CD4-positive, alpha-beta T cell (primary cell): ENCODE measurements around the gene TCHH. TPM values are rescaled to one million over a fixed set of nuclear protein-coding genes. Genes with fewer than 3 reads are reported as not detected.

Experiments used
- ATAC-seq: fragments of 200-7000 bp; cut with Tn5 transposase; one replicate; pipeline ENCODE4 v1.10.0; 2022; ENCODE audit warnings: mild to moderate bottlenecking; ENCODE audit not compliant: poor library complexity
- CTCF ChIA-PET: fragments of 350-600 bp; sonication (Branson Sonifier 250); formaldehyde crosslinking; loops from one replicate; lab custom pipeline; 2021; ENCODE audit warnings: antibody characterized with exemption, inconsistent platforms; lab: Charles Lee
- POLR2A ChIA-PET: fragments of 350-600 bp; sonication (Branson Sonifier 250); formaldehyde crosslinking; loops from one replicate; lab custom pipeline; 2021; ENCODE audit warnings: antibody characterized with exemption, inconsistent platforms; lab: Charles Lee
- DNase-seq, 14 experiments: peaks; one replicate each; pipeline ENCODE4 v3.0.0-alpha.2; 2013 to 2020; ENCODE audit warnings: mixed read lengths in 2 of 14
- H3K27ac ChIP-seq, 2 donors: one replicate each; pipeline versions ENCODE4 v1.5.1 to v1.7.0; 2013; ENCODE audit warnings: low read length in 2 of 2, low read depth in 1 of 2, mild to moderate bottlenecking in 1 of 2
- H3K27me3 ChIP-seq, 2 experiments: 1 replicate in 1 of 2; 2 replicates in 1 of 2; pipeline versions ENCODE4 v1.6.1 to v1.7.0; 2013; ENCODE audit warnings: low read length in 2 of 2, control low read depth in 1 of 2, mild to moderate bottlenecking in 1 of 2, moderate library complexity in 1 of 2; ENCODE audit not compliant: insufficient read depth in 2 of 2, control insufficient read depth in 1 of 2
- H3K36me3 ChIP-seq: one replicate; pipeline ENCODE4 v1.6.1; 2013; ENCODE audit warnings: low read length, control low read depth; ENCODE audit not compliant: insufficient read depth
- H3K4me1 ChIP-seq: one replicate; pipeline ENCODE4 v1.6.1; 2013; ENCODE audit warnings: low read length, control low read depth; ENCODE audit not compliant: insufficient read depth
- H3K4me3 ChIP-seq: one replicate; pipeline ENCODE4 v1.5.1; 2013; ENCODE audit warnings: mild to moderate bottlenecking, low read length, moderate library complexity
- H3K9me3 ChIP-seq, 2 experiments: 1 replicate in 1 of 2; 2 replicates in 1 of 2; pipeline versions ENCODE4 v1.6.1 to v1.7.0; 2013; ENCODE audit warnings: low read length in 2 of 2, mild to moderate bottlenecking in 2 of 2, control low read depth in 1 of 2, moderate library complexity in 1 of 2; ENCODE audit not compliant: control insufficient read depth in 1 of 2, insufficient read depth in 1 of 2
- H3K27ac Mint-ChIP-seq: one replicate; pipeline ENCODE4 v1.8.0; 2020; ENCODE audit warnings: mixed read lengths
- H3K27me3 Mint-ChIP-seq: one replicate; pipeline ENCODE4 v1.8.0; 2021; ENCODE audit warnings: mixed read lengths
- H3K36me3 Mint-ChIP-seq: one replicate; pipeline ENCODE4 v1.8.0; 2021; ENCODE audit warnings: low read depth, mixed read lengths
- H3K4me1 Mint-ChIP-seq: one replicate; pipeline ENCODE4 v1.8.0; 2021; ENCODE audit warnings: low read depth, mixed read lengths
- H3K4me3 Mint-ChIP-seq: one replicate; pipeline ENCODE4 v1.8.0; 2020; ENCODE audit warnings: mild to moderate bottlenecking, mixed read lengths
- H3K9me3 Mint-ChIP-seq: one replicate; pipeline ENCODE4 v1.8.0; 2020; ENCODE audit warnings: mixed read lengths
- CTCF ChIP-seq: fragments of 200-600 bp; IDR thresholded peaks from one replicate; pipeline ENCODE4 v1.8.0; 2022; ENCODE audit warnings: antibody characterized with exemption, mild to moderate bottlenecking
- intact Hi-C, 2 experiments: fragments of 100-400 bp; cut with DNase I in 1 of 2; cut with micrococcal nuclease in 1 of 2; formaldehyde crosslinking; loops; one replicate each; pipeline versions ENCODE4 v1.15.1 to v1.9.0; 2023 to 2025; cut with DNase I, micrococcal nuclease
- total RNA-seq, 174 experiments: library from RNA in 2 of 174; stranded (reverse) in 2 of 174; gene quantifications; one replicate each; pipeline ENCODE4 v1.2.3 and lab custom pipeline; 2021 to 2026

The TCHH gene
- total RNA-seq, 2 experiments from 2014 or later = not detected

GRCh38 chr1:152162792-152163463, 47.7 kb upstream of the TCHH start:
- intact Hi-C loops = no loop called here
- CTCF ChIA-PET = interaction anchor here (1.1 kb wide), 1 partner anchor 10 kb away, joined by 3 read pairs; no protein-coding TSS in a partner anchor
- no peak for ATAC-seq

GRCh38 chr1:152160576-152160975, 45.3 kb upstream of the TCHH start:
- no peak for ATAC-seq
- no peaks in the 10 kb centered on the region for H3K9me3 Mint-ChIP-seq
- POLR2A ChIA-PET = no interaction called here

More at GRCh38 chr1:152162792-152163463, 47.7 kb upstream of the TCHH start:
- Histone ChIP-seq H3K36me3 (no peaks in the 10 kb centered on the region), H3K27ac (no peak overlapping the region), H3K9me3 (no peaks in the 10 kb centered on the region), H3K4me3 (no peak overlapping the region), H3K4me1 (no peaks in the 10 kb centered on the region), H3K27me3 (peaks cover 0 to 4% of the 10 kb centered on the region in 2 experiments)
- peaks cover 7% of the 10 kb centered on the region for H3K4me1 Mint-ChIP-seq
- H3K27me3 Mint-ChIP-seq = no peaks in the 10 kb centered on the region
- no peak for TF ChIP-seq CTCF
- POLR2A ChIA-PET = no interaction called here
- no peak overlapping the region for H3K27ac Mint-ChIP-seq
- H3K4me3 Mint-ChIP-seq = no peak overlapping the region
- no peaks in the 10 kb centered on the region for H3K9me3 Mint-ChIP-seq
- no peaks in the 10 kb centered on the region for H3K36me3 Mint-ChIP-seq
- no peak for DNase-seq

GRCh38 chr1:152159144-152159543, 43.9 kb upstream of the TCHH start, which contains the start of gene RPTN:
Gene RPTN, minus strand, starts transcription at chr1:152159228. Its CDS starts 1,339 bp downstream, at chr1:152157889.
- H3K27me3 Mint-ChIP-seq = no peaks in the 10 kb centered on the region
- H3K27ac ChIP-seq = no peak within 1 kb of the TSS
- CTCF ChIA-PET = no interaction called here
- POLR2A ChIA-PET = no interaction called here
- no peaks in the 10 kb centered on the region for H3K27me3 ChIP-seq
- no peak within 1 kb of the TSS for H3K4me3 ChIP-seq
- no peaks in the 10 kb centered on the region for H3K36me3 Mint-ChIP-seq
- H3K9me3 ChIP-seq = no peaks in the 10 kb centered on the region
- H3K4me3 Mint-ChIP-seq = no peak within 1 kb of the TSS
- H3K9me3 Mint-ChIP-seq = no peaks in the 10 kb centered on the region
- H3K27ac Mint-ChIP-seq = no peak within 1 kb of the TSS
- peaks cover 7% of the 10 kb centered on the region for H3K4me1 ChIP-seq
- ATAC-seq (no peak), DNase-seq (no peak)
- no peaks in the 10 kb centered on the region for H3K4me1 Mint-ChIP-seq
- intact Hi-C loops = no loop called here
- TF ChIP-seq CTCF = no peak
- H3K36me3 ChIP-seq = no peaks in the 10 kb centered on the region

More at GRCh38 chr1:152160576-152160975, 45.3 kb upstream of the TCHH start:
- no peak overlapping the region for H3K27ac ChIP-seq
- no peak for TF ChIP-seq CTCF
- CTCF ChIA-PET = interaction anchor here (0.5 kb wide), 1 partner anchor 59 kb away, joined by 4 read pairs; no protein-coding TSS in a partner anchor
- DNase-seq = peak in 2 of 14 experiments; percentile 41 to 45
- H3K4me3 ChIP-seq = no peak overlapping the region
- Mint-ChIP-seq H3K27me3 (no peaks in the 10 kb centered on the region), H3K36me3 (no peaks in the 10 kb centered on the region), H3K4me3 (no peak overlapping the region), H3K27ac (no peak overlapping the region), H3K4me1 (peaks cover 3% of the 10 kb centered on the region)
- no peaks in the 10 kb centered on the region for H3K27me3 ChIP-seq
- no peaks in the 10 kb centered on the region for H3K9me3 ChIP-seq
- no peaks in the 10 kb centered on the region for H3K4me1 ChIP-seq
- H3K36me3 ChIP-seq = no peaks in the 10 kb centered on the region
- intact Hi-C loops = no loop called here
